GM12891 (cell line): ENCODE data around the gene GMDS. TPM values are rescaled to one million over a fixed set of nuclear protein-coding genes. Genes with fewer than 3 reads are reported as not detected.

Experiments
- DNase-seq: peaks from one replicate; pipeline ENCODE4 v3.0.0; 2011; ENCODE audit warnings: low spot score; ENCODE audit not compliant: insufficient read length
- FAIRE-seq: peaks from 2 replicates; lab custom pipeline; 2011; peaks lifted over from hg19 to GRCh38; lab: Jason Lieb, UNC
- PAX5 ChIP-seq: IDR thresholded peaks from 2 replicates; pipeline ENCODE4 v1.6.1; 2011; ENCODE audit warnings: low read length, moderate library complexity, mild to moderate bottlenecking; ENCODE audit not compliant: insufficient read depth, severe bottlenecking
- POLR2A ChIP-seq: IDR thresholded peaks from 2 replicates; pipeline ENCODE4 v1.6.1; 2011; ENCODE audit warnings: low read depth, low read length, control low read depth
- POLR2AphosphoS5 ChIP-seq: IDR thresholded peaks from 2 replicates; pipeline ENCODE4 v1.6.1; 2011; ENCODE audit warnings: low read depth, low read length, control low read depth
- POU2F2 ChIP-seq: IDR thresholded peaks from 2 replicates; pipeline ENCODE4 v1.6.1; 2011; ENCODE audit warnings: low read depth, mild to moderate bottlenecking, control low read depth, low read length, moderate library complexity
- SPI1 ChIP-seq: IDR thresholded peaks from 2 replicates; pipeline ENCODE4 v1.6.1; 2011; ENCODE audit warnings: low read depth, low read length, control low read depth
- TAF1 ChIP-seq: IDR thresholded peaks from 2 replicates; pipeline ENCODE4 v1.6.1; 2011; ENCODE audit warnings: low read depth, low read length, control low read depth
- polyA plus RNA-seq: library from polyadenylated mRNA; unstranded; fragments of >200 nt; gene quantifications from one replicate; pipeline ENCODE4 v1.2.1, GENCODE V29; 2012; ENCODE audit warnings: low read depth, missing spikeins, inconsistent platforms; ENCODE audit not compliant: missing spikeins

Gene GMDS
- 21.1 TPM for polyA plus RNA-seq

- peak; percentile 99 for FAIRE-seq
- peak; percentile 95 for DNase-seq
- TF ChIP-seq PAX5 (no peak), POLR2AphosphoS5 (peak; percentile 68; the same call in 1 of the 2 replicates), POU2F2 (0 out of 2 replicates have a peak, but pooled peaks have one; percentile 29), SPI1 (no peak), POLR2A (peak; percentile 80), TAF1 (peak; percentile 53; the same call in 1 of the 2 replicates)
Measured at GRCh38 chr6:2245103-2245876, at the start of gene GMDS. Gene GMDS, minus strand, starts transcription at chr6:2245605.

- no peak for FAIRE-seq
Measured at GRCh38 chr6:2285510-2285909, 40.1 kb upstream of the GMDS start.

GRCh38 chr6:2275892-2276242 is 30.5 kb upstream of the GMDS start:
- DNase-seq (no peak), FAIRE-seq (no peak)
- TF ChIP-seq TAF1 (no peak), POLR2A (no peak), POU2F2 (no peak), POLR2AphosphoS5 (no peak), SPI1 (no peak), PAX5 (no peak)

More at GRCh38 chr6:2285510-2285909, 40.1 kb upstream of the GMDS start:
- TF ChIP-seq POLR2A (no peak), SPI1 (no peak), PAX5 (no peak), POLR2AphosphoS5 (no peak), POU2F2 (no peak), TAF1 (no peak)
- no peak for DNase-seq

- FAIRE-seq (no peak), DNase-seq (no peak)
- no peak for TF ChIP-seq POLR2A
- no peak for TF ChIP-seq SPI1
- no peak for TF ChIP-seq POU2F2
- TF ChIP-seq PAX5: no peak
- TF ChIP-seq TAF1: no peak
- no peak for TF ChIP-seq POLR2AphosphoS5
Measured at GRCh38 chr6:2274981-2275891, 29.8 kb upstream of the GMDS start.

- TF ChIP-seq POU2F2 (no peak), SPI1 (no peak), PAX5 (no peak), POLR2A (no peak), TAF1 (no peak), POLR2AphosphoS5 (no peak)
- DNase-seq: no peak
- FAIRE-seq: no peak
Measured at GRCh38 chr6:2272696-2273095, 27.3 kb upstream of the GMDS start.

- FAIRE-seq: no peak
- no peak for DNase-seq
- TF ChIP-seq POU2F2 (no peak), POLR2AphosphoS5 (no peak), PAX5 (no peak), SPI1 (no peak), TAF1 (no peak), POLR2A (no peak)
Measured at GRCh38 chr6:2270054-2270453, 24.6 kb upstream of the GMDS start.

- no peak for DNase-seq
- no peak for TF ChIP-seq POU2F2
- no peak for TF ChIP-seq POLR2A
- no peak for TF ChIP-seq POLR2AphosphoS5
- no peak for TF ChIP-seq SPI1
- TF ChIP-seq TAF1: no peak
- TF ChIP-seq PAX5: no peak
- no peak for FAIRE-seq
Measured at GRCh38 chr6:2266841-2267240, 21.4 kb upstream of the GMDS start.

- no peak for DNase-seq
- no peak for FAIRE-seq
- TF ChIP-seq PAX5 (no peak), POLR2AphosphoS5 (no peak), TAF1 (no peak), POU2F2 (no peak), POLR2A (no peak), SPI1 (no peak)
Measured at GRCh38 chr6:2266031-2266795, 20.8 kb upstream of the GMDS start.

GRCh38 chr6:2264932-2265331 is 19.5 kb upstream of the GMDS start:
- DNase-seq (no peak), FAIRE-seq (no peak)
- no peak for TF ChIP-seq PAX5
- no peak for TF ChIP-seq POLR2AphosphoS5
- no peak for TF ChIP-seq POLR2A
- no peak for TF ChIP-seq TAF1
- TF ChIP-seq SPI1: no peak
- TF ChIP-seq POU2F2: no peak
